Activated CD4-positive, alpha-beta T cell treated with anti-CD3 and anti-CD28 coated beads for 36 hours (primary cell): ENCODE results near the gene UFD1. TPM values are rescaled to one million over a fixed set of nuclear protein-coding genes. Genes with fewer than 3 reads are reported as not detected.

Experiments
- ATAC-seq: fragments of 200-7000 bp; cut with Tn5 transposase; one replicate; pipeline ENCODE4 v1.10.0; 2021; ENCODE audit warnings: mild to moderate bottlenecking, moderate library complexity
- CTCF ChIA-PET: fragments of 350-600 bp; sonication (Branson Sonifier 250); formaldehyde crosslinking; loops from one replicate; lab custom pipeline; 2021; ENCODE audit warnings: antibody characterized with exemption; lab: Charles Lee
- POLR2A ChIA-PET: fragments of 350-600 bp; sonication (Branson Sonifier 250); formaldehyde crosslinking; loops from one replicate; lab custom pipeline; 2021; ENCODE audit warnings: antibody characterized with exemption, inconsistent platforms; lab: Charles Lee
- DNase-seq: peaks from one replicate; pipeline ENCODE4 v3.0.0-alpha.2; 2020
- H3K27ac Mint-ChIP-seq: one replicate; pipeline ENCODE4 v1.8.0; 2021; ENCODE audit warnings: mixed read lengths
- H3K27me3 Mint-ChIP-seq: one replicate; pipeline ENCODE4 v1.8.0; 2021; ENCODE audit warnings: mixed read lengths
- H3K36me3 Mint-ChIP-seq: one replicate; pipeline ENCODE4 v1.8.0; 2021; ENCODE audit warnings: low read depth, mixed read lengths
- H3K4me1 Mint-ChIP-seq: one replicate; pipeline ENCODE4 v1.8.0; 2021; ENCODE audit warnings: mixed read lengths
- H3K4me3 Mint-ChIP-seq: one replicate; pipeline ENCODE4 v1.8.0; 2021; ENCODE audit warnings: mild to moderate bottlenecking, moderate library complexity, mixed read lengths
- H3K9me3 Mint-ChIP-seq: one replicate; pipeline ENCODE4 v1.8.0; 2021; ENCODE audit warnings: low read depth, mixed read lengths
- intact Hi-C, 2 experiments: fragments of 100-400 bp; cut with DNase I in 1 of 2; cut with micrococcal nuclease in 1 of 2; formaldehyde crosslinking; loops; one replicate each; pipeline versions ENCODE4 v1.14.2 to v1.15.1; 2022 to 2024; cut with DNase I, micrococcal nuclease
- total RNA-seq, 2 experiments: library from RNA; stranded (reverse); gene quantifications; one replicate each; pipeline ENCODE4 v1.2.3, GENCODE V29; 2021

UFD1 gene
- total RNA-seq, 2 experiments from 2014 or later = 78.4 to 109 TPM

DNA sequence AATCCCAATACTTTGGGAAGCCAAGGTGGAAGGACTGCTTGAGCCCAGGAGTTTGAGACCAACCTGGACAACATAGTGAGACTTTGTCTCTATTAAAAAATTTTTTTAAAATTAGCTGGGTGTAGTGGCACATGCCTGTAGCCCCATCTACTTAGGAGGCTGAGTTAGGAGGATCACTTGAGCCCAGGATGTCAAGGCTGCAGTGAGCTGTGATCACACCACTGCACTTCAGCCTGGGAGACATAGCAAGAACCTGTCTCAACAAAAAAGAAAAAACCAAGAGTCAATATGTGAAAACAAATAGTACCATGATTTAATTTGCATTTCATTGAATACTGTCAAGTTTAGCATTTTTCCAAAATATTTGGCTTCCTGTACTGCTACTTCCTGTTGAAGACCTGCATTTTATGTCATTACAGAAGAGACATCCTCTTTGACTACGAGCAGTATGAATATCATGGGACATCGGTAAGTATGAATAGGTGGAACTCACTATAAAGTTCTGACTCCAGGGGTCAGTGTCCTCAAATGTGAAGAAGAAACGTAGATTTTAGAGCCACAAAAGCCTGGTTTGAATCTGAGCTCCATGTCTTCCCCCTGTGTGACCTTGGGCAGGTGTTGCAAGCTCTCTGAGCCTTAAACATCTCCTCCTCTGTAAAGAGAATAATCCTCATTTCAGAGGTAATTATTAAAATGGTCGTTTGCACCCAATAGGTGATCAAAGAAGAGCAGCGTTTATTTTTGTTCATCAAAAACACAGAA is 16.8 kb upstream of the UFD1 start:
- intact Hi-C loops = loop anchor here in 1 of 2 experiments (2.0 kb wide), 1 partner anchor 135 kb away; no protein-coding TSS in a partner anchor
- H3K36me3 Mint-ChIP-seq = peaks cover 50% of the 10 kb centered on the region
- no peak for ATAC-seq

DNA sequence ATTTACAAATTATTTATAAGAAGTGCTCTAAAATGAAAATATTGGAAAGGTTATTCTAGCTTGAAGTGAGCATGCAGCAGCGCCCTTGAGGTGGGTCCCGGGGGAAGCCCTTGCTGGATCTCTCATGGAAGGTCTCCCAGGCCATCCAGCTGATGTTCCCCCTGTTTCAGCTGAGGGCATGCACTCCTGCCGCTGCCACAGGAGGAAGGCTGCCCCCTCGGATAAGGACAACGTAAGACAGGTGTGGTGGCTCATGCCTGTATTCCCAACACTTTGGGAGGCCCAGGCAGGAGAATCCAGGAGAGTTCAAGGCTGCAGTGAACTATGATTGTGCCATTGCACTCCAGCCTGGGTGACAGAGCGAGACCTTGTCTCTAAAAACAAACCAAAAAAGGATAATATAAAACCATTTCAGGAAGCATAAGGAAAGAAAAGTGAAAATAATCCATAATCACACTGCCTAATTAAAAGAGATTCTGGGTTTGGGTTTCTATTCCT is 15.7 kb upstream of the UFD1 start:
- H3K9me3 Mint-ChIP-seq = no peaks in the 10 kb centered on the region
- H3K36me3 Mint-ChIP-seq = peaks cover 57% of the 10 kb centered on the region
- intact Hi-C loops = no loop called here
- no peak for DNase-seq
- ChIA-PET POLR2A (interaction anchor here (1.0 kb wide), 1 partner anchor 15 kb away, joined by 4 read pairs; the partner anchor contains the start of gene CDC45), CTCF (interaction anchor here (1.0 kb wide), 1 partner anchor 136 kb away, joined by 3 read pairs; no protein-coding TSS in a partner anchor)
- no peak overlapping the region for H3K4me3 Mint-ChIP-seq
- H3K4me1 Mint-ChIP-seq = peaks cover 26% of the 10 kb centered on the region
- H3K27me3 Mint-ChIP-seq = no peaks in the 10 kb centered on the region
- no peak overlapping the region for H3K27ac Mint-ChIP-seq
- no peak for ATAC-seq

More for the DNA sequence above, 16.8 kb upstream of the UFD1 start:
- Mint-ChIP-seq H3K27me3 (no peaks in the 10 kb centered on the region), H3K4me1 (peaks cover 19% of the 10 kb centered on the region), H3K27ac (no peak overlapping the region), H3K4me3 (no peak overlapping the region), H3K9me3 (no peaks in the 10 kb centered on the region)
- no peak for DNase-seq
- CTCF ChIA-PET = interaction anchor here (0.6 to 1.0 kb wide), 2 partner anchors 18 to 137 kb away, joined by 3 read pairs; no protein-coding TSS in a partner anchor
- POLR2A ChIA-PET = no interaction called here

DNA sequence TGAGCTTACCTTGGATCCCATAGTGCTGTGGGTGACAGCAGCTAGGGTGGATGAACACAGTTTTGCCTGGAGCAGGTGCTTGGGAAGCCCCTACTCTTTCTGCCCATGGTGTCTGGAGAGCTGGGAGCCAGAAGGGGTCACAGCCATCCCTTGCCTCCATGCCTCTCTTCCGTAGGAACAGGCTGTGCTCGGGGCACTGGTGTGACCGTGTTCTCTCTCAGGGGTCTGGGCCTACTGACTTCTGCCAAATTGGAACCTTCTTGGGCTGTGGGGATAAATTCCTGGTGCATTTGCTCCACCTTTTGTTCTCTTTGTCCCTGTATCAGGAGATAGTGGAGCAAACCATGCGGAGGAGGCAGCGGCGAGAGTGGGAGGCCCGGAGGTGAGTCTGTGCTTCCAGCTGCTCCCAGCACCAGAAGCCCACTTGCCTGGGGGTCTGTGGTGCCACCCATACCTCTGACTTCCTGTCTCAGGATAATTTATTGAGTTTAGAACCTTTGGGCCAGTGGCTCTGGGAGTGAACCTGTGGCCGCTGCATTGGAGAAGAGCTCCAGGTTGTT is 15.1 kb upstream of the UFD1 start:
- Mint-ChIP-seq H3K4me3 (no peak overlapping the region), H3K9me3 (no peaks in the 10 kb centered on the region), H3K27me3 (no peaks in the 10 kb centered on the region), H3K27ac (no peak overlapping the region), H3K36me3 (peaks cover 61% of the 10 kb centered on the region), H3K4me1 (peaks cover 27% of the 10 kb centered on the region)
- intact Hi-C loops = no loop called here
- ChIA-PET CTCF (interaction anchor here (1.0 to 1.4 kb wide), 2 partner anchors 105 to 136 kb away, joined by 3 to 5 read pairs; no protein-coding TSS in a partner anchor), POLR2A (interaction anchor here (1.0 kb wide), 1 partner anchor 14 kb away, joined by 4 read pairs; the partner anchor contains the start of gene CDC45)
- no peak for ATAC-seq
- no peak for DNase-seq

DNA sequence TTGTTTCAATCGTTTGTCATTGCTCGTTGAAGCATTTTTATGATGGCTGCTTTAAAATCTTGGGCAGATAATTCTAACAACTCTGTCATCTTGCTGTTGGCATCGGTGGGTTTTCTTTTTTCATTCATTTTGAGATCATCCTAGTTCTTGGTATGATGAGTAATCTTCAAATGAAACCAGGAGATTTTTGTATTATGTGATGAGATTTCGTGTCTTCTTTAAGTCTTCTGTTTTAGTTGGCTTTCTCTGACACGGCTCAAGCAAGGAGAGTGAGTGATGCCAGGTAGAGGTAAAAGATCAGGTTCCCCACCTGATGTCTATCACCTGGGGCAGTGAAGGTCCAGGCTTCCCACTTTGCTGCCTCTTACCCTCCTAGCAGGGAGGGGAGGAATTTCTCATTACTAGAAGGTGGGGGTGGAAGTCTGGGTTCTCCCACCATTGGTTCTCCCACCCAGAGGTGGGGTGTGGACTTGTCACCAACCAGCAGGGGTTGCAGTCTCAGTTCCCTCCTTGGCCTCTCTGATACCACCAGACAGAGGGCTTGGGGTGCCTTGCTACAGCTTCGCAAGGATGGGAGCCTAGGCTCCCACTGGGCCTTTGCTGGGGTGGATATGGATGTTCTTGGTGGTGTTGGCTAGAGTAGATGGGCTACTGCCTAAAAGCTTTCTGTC is 13.6 kb upstream of the UFD1 start:
- POLR2A ChIA-PET = no interaction called here
- Mint-ChIP-seq H3K27ac (peak overlapping the region; percentile 35), H3K9me3 (no peaks in the 10 kb centered on the region), H3K36me3 (peaks cover 65% of the 10 kb centered on the region), H3K4me1 (peaks cover 32% of the 10 kb centered on the region), H3K27me3 (no peaks in the 10 kb centered on the region), H3K4me3 (no peak overlapping the region)
- ATAC-seq (peak; percentile 60), DNase-seq (no peak)
- CTCF ChIA-PET = interaction anchor here (1.2 to 1.4 kb wide), 2 partner anchors 107 to 137 kb away, joined by 4 to 5 read pairs; no protein-coding TSS in a partner anchor
- intact Hi-C loops = no loop called here

DNA sequence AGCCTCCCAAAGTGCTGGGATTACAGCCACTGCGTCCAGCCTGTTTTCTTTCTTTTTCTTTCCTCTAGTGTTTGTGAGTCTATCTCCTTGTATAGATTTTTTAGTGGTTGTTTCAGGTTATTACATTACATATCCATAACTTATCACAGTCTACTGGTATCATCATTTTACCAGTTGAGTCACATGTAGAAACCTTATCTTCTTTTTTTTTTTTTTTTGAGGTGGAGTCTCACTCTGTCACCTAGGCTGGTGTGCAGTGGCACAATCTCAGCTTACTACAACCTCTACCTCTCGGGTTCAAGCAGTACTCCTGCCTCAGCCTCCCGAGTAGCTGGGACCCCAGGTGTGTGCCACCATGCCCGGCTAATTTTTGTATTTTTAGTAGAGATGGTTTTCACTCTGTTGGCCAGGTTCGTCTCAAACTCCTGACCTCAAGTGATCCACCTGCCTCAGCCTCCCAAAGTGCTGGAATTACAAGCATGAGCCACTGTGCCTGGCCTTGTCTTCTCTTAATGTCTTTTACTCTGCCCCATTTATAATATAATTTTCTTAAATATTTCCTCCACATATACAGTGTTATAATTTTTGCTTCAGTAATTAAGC is 11.7 kb upstream of the UFD1 start:
- ATAC-seq = peak; percentile 74
- intact Hi-C loops = no loop called here
- DNase-seq = no peak
- H3K9me3 Mint-ChIP-seq = no peaks in the 10 kb centered on the region
- H3K27me3 Mint-ChIP-seq = no peaks in the 10 kb centered on the region
- no peak overlapping the region for H3K27ac Mint-ChIP-seq
- no peak overlapping the region for H3K4me3 Mint-ChIP-seq
- ChIA-PET POLR2A (no interaction called here), CTCF (interaction anchor here (0.7 to 1.6 kb wide), 3 partner anchors 11 to 139 kb away, joined by 3 to 6 read pairs (median 4); no protein-coding TSS in a partner anchor)
- peaks cover 29% of the 10 kb centered on the region for H3K4me1 Mint-ChIP-seq
- peaks cover 56% of the 10 kb centered on the region for H3K36me3 Mint-ChIP-seq

DNA sequence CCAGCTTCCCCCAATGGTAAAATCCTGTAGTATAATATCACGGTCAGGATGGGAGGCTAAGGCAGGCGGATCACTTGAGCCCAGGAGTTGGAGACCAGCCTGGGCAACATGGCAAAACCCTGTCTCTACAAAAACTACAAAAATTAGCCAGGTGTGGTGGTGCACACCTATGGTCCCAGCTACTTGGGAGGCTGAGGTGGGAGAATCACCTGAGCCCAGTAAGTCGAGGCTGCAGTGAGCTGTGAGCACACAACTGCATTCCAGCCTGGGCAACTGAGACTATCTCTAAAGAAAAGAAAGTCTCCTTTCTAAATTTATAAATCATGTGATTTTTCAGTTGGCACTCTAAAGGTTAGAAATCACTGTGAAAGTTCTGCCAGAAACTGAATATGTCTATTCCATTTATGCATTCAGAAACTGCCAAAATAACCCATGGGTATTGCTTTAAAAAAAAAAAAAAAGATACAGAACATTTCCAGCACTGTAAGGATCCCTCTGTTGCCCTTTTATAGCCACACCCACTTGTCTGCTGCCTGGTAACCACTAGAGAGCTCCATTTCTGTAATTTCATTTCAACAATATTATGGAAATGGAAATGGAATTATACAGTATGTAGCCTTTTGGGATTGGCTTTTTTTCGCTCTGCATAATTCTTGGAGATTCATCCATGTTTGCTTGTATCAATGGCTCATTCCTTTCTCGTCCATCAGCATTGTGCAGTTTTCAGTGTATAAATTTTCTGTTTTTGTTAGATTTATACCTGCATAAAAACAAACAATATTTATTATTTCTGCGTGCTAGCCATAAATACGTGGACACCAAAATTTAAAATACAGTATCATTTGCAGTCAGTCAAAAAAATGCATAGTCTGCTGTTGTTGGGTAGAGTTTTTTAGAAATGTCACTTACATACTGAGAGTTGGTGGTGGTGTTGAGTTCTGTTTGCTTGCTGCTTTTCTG is 10.2 kb upstream of the UFD1 start:
- intact Hi-C loops = no loop called here
- H3K9me3 Mint-ChIP-seq = no peaks in the 10 kb centered on the region
- H3K36me3 Mint-ChIP-seq = peaks cover 60% of the 10 kb centered on the region
- no peak overlapping the region for H3K4me3 Mint-ChIP-seq
- no peaks in the 10 kb centered on the region for H3K27me3 Mint-ChIP-seq
- POLR2A ChIA-PET = interaction anchor here (0.6 to 1.0 kb wide), 3 partner anchors 9 to 346 kb away, joined by 3 to 4 read pairs (median 3); partner anchors contain the start of gene CDC45
- ATAC-seq (no peak), DNase-seq (no peak)
- no peak overlapping the region for H3K27ac Mint-ChIP-seq
- H3K4me1 Mint-ChIP-seq = peaks cover 32% of the 10 kb centered on the region
- CTCF ChIA-PET = interaction anchor here (1.6 kb wide), 1 partner anchor 141 kb away, joined by 6 read pairs; no protein-coding TSS in a partner anchor

DNA sequence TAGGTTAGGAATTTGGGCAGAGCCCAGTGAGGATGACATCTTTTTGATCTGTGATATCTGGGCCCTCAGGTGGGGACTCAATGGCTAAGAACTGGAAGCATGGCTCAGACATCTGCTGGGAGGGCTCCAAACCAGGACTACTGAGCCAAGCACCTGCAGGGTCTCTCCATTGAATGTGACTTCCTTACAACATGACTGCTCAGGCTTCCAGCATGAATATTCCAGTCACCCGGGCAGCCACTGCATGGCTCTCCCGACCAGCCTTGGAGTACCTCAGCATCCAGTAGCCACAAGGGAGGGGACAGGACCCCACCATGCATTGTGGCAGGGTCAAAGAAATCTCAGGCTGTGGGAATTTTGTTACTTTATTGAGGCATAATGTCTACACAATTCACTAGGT is 9.3 kb upstream of the UFD1 start:
- Mint-ChIP-seq H3K4me3 (no peak overlapping the region), H3K4me1 (peaks cover 37% of the 10 kb centered on the region), H3K36me3 (peaks cover 62% of the 10 kb centered on the region), H3K27ac (no peak overlapping the region), H3K27me3 (no peaks in the 10 kb centered on the region), H3K9me3 (no peaks in the 10 kb centered on the region)
- ChIA-PET POLR2A (interaction anchor here (0.6 to 1.2 kb wide), 2 partner anchors 10 to 54 kb away, joined by 3 to 4 read pairs; no protein-coding TSS in a partner anchor), CTCF (interaction anchor here (0.8 kb wide), 1 partner anchor 9 kb away, joined by 3 read pairs; the partner anchor contains the start of gene CDC45)
- intact Hi-C loops = no loop called here
- DNase-seq = no peak
- no peak for ATAC-seq

DNA sequence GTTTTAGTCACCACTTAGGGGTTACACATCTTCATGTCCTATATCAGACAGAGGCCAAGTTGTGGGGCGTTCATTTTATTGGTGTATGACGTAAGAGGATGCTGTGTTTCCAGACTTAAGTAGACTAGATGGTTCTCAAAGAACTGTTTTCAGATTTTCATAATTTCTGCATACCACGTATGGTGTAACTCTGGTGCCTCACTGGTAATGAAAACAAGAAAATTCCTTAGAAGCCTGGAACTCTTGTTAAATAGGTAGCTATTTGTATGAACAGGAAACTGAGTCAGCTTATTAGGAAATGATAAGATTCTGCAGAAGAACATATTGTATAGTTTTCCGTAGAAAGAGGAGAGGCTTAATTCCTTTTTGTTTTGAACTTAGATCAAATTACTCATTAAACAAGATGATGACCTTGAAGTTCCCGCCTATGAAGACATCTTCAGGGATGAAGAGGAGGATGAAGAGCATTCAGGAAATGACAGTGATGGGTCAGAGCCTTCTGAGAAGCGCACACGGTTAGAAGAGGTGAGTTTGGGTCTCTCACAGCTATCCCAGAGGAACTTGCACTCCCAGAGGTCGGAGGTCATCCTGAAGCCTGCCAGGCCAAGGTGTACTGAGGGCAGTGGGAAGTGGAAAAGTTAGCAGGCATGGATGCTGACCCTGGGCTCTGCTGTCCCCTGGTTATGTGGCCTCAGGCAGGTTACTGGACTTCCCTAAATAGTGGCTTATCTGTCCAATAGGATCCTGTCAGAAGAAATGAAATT is 4.7 kb upstream of the UFD1 start:
- ChIA-PET CTCF (no interaction called here), POLR2A (no interaction called here)
- intact Hi-C loops = no loop called here
- Mint-ChIP-seq H3K4me1 (peaks cover 30% of the 10 kb centered on the region), H3K27ac (peak overlapping the region; percentile 5), H3K4me3 (no peak overlapping the region), H3K27me3 (no peaks in the 10 kb centered on the region), H3K9me3 (no peaks in the 10 kb centered on the region), H3K36me3 (peaks cover 58% of the 10 kb centered on the region)
- no peak for ATAC-seq
- DNase-seq = no peak

DNA sequence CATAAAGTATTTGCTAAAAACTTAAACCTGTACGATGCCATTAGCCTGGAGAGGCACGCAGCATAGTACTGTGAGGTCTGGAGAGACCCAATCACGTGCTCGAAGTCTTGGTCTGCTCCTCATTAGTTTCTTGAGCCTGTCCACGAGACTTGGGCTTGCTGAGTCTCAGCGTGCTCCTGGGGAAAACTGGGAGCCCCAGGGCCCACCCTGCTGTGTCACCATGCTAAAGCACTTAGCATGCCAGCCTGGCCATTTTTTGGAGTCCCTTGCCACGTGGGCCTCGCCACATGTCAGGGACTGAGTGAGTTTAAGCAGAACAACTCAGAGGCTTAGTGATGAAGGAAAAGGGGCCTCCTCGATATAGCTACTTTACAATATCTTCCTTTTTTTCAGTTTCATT is 3.3 kb upstream of the UFD1 start:
- no peaks in the 10 kb centered on the region for H3K9me3 Mint-ChIP-seq
- intact Hi-C loops = no loop called here
- POLR2A ChIA-PET = no interaction called here
- CTCF ChIA-PET = interaction anchor here (0.7 kb wide), 1 partner anchor 265 kb away, joined by 3 read pairs; no protein-coding TSS in a partner anchor
- no peak for ATAC-seq
- H3K4me3 Mint-ChIP-seq = no peak overlapping the region
- peaks cover 51% of the 10 kb centered on the region for H3K36me3 Mint-ChIP-seq
- no peak for DNase-seq
- peaks cover 31% of the 10 kb centered on the region for H3K4me1 Mint-ChIP-seq
- no peaks in the 10 kb centered on the region for H3K27me3 Mint-ChIP-seq
- no peak overlapping the region for H3K27ac Mint-ChIP-seq
